Sigmoid colon (tissue), 4 donors: ENCODE data around the gene LAMA4.

Experiments used
- EP300 ChIP-seq, 4 donors: sonication (generic); formaldehyde crosslinking; IDR thresholded peaks; one replicate each; pipeline ENCODE4 v1.6.1; 2017; ENCODE audit warnings: antibody characterized with exemption in 4 of 4
- POLR2A ChIP-seq, 2 donors: fragments of 450-650 bp; IDR thresholded peaks; one replicate each; pipeline ENCODE4 v1.6.1; 2016; ENCODE audit warnings: antibody characterized with exemption in 2 of 2, mild to moderate bottlenecking in 2 of 2, moderate library complexity in 2 of 2
- POLR2AphosphoS5 ChIP-seq, 4 donors: sonication (generic); formaldehyde crosslinking; IDR thresholded peaks; one replicate each; pipeline ENCODE4 v1.6.1; 2017; ENCODE audit warnings: antibody characterized with exemption in 4 of 4
- TF ChIP-seq, protein P1 (sequence below), 4 experiments: fragments of 450-650 bp in 3 of 4; fragments of 200-600 bp in 1 of 4; IDR thresholded peaks; one replicate each; pipeline ENCODE4 v1.5.1; 2016 to 2019; ENCODE audit warnings: antibody characterized with exemption in 4 of 4, mild to moderate bottlenecking in 3 of 4, moderate library complexity in 2 of 4

DNA sequence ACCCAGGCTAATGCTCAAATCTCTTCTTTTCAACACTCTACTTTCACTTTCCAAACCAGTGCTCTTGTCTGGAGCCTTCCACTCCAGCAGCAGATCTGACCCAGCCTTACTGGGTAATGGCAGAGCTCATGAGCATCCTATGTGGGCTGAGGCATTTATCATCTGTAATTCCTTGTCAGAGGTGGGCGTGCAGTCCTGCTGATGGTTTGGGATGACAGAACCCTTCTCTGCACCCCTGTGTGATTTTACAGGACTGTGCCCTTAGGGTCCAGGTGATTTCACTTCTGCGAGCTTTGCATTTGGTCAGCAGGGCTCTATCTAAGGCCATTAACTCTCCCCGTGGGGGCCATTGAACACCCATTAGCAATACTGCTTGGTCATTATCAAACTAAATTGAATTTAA, 55.4 kb downstream of the LAMA4 start:
- TF ChIP-seq POLR2AphosphoS5 (IDR thresholded peaks at IDR 0.05) (no peak), POLR2A (IDR thresholded peaks at IDR 0.05) (no peak), EP300 (IDR thresholded peaks at IDR 0.05) (no peak)
- TF ChIP-seq, protein P1, sequence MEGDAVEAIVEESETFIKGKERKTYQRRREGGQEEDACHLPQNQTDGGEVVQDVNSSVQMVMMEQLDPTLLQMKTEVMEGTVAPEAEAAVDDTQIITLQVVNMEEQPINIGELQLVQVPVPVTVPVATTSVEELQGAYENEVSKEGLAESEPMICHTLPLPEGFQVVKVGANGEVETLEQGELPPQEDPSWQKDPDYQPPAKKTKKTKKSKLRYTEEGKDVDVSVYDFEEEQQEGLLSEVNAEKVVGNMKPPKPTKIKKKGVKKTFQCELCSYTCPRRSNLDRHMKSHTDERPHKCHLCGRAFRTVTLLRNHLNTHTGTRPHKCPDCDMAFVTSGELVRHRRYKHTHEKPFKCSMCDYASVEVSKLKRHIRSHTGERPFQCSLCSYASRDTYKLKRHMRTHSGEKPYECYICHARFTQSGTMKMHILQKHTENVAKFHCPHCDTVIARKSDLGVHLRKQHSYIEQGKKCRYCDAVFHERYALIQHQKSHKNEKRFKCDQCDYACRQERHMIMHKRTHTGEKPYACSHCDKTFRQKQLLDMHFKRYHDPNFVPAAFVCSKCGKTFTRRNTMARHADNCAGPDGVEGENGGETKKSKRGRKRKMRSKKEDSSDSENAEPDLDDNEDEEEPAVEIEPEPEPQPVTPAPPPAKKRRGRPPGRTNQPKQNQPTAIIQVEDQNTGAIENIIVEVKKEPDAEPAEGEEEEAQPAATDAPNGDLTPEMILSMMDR (IDR thresholded peaks at IDR 0.05): no peak
